ENCODE data around the gene FGFBP2.

DNA sequence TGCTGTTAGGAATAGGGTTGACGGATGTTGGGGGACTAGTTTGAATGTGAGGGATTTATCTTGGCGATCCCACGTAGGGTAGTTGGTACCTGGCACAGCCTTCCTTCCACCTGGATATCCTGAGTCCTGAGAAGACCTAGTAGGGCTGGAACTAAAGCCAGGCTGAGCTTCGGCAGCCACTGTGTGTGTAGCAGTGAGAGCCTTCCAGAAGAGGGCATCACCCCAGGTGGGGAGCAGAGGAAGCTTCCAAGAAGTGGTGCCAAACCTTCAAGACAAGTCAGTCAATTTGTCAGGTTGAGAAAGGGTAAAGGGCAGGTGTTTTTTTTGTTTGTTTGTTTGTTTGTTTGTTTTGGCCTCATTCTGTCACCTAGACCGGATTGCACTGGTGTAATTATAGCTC, 1.2 kb upstream of the FGFBP2 start:
- TF ChIP-seq, protein P1, sequence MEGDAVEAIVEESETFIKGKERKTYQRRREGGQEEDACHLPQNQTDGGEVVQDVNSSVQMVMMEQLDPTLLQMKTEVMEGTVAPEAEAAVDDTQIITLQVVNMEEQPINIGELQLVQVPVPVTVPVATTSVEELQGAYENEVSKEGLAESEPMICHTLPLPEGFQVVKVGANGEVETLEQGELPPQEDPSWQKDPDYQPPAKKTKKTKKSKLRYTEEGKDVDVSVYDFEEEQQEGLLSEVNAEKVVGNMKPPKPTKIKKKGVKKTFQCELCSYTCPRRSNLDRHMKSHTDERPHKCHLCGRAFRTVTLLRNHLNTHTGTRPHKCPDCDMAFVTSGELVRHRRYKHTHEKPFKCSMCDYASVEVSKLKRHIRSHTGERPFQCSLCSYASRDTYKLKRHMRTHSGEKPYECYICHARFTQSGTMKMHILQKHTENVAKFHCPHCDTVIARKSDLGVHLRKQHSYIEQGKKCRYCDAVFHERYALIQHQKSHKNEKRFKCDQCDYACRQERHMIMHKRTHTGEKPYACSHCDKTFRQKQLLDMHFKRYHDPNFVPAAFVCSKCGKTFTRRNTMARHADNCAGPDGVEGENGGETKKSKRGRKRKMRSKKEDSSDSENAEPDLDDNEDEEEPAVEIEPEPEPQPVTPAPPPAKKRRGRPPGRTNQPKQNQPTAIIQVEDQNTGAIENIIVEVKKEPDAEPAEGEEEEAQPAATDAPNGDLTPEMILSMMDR (IDR thresholded peaks at IDR 0.05): no peak
- TF ChIP-seq POLR2A (IDR thresholded peaks at IDR 0.05) (no peak), EP300 (IDR thresholded peaks at IDR 0.05) (no peak)
